Smooth muscle cell (in vitro differentiated cells): ENCODE data around the gene MED8. TPM values are rescaled to one million over a fixed set of nuclear protein-coding genes. Genes with fewer than 3 reads are reported as not detected.
A peak's percentile ranks its signal among the peaks of the same experiment; 100 is the strongest.

Source experiments
- DNase-seq: peaks from one replicate; lab custom pipeline; 2025; ENCODE audit not compliant: unreplicated experiment; lab: John Stamatoyannopoulos, UW
- H2AFZ ChIP-seq: fragments of 200-600 bp; sonication (generic); 2 replicates; pipeline ENCODE4 v1.6.0; 2016; ENCODE audit warnings: antibody characterized with exemption, low read depth, mild to moderate bottlenecking
- H3F3A ChIP-seq: fragments of 200-600 bp; sonication (generic); 2 replicates; pipeline ENCODE4 v1.6.0; 2017; ENCODE audit warnings: antibody characterized with exemption, low read depth
- H3K27ac ChIP-seq: fragments of 200-600 bp; sonication (generic); 2 replicates; pipeline ENCODE4 v1.5.1; 2016; ENCODE audit warnings: low read depth, mild to moderate bottlenecking
- H3K27me3 ChIP-seq: fragments of 200-600 bp; sonication (generic); 2 replicates; pipeline ENCODE4 v1.6.1; 2016; ENCODE audit warnings: low read depth, mild to moderate bottlenecking
- H3K36me3 ChIP-seq: fragments of 200-600 bp; sonication (generic); 2 replicates; pipeline ENCODE4 v1.5.1; 2016; ENCODE audit warnings: low read depth
- H3K4me1 ChIP-seq: fragments of 200-600 bp; sonication (generic); 2 replicates; pipeline ENCODE4 v1.5.1; 2016; ENCODE audit warnings: low read depth
- H3K4me2 ChIP-seq: fragments of 200-600 bp; sonication (generic); 2 replicates; pipeline ENCODE4 v1.6.0; 2016; ENCODE audit warnings: mild to moderate bottlenecking
- H3K4me3 ChIP-seq: fragments of 200-600 bp; sonication (generic); 2 replicates; pipeline ENCODE4 v1.5.1; 2016; ENCODE audit warnings: mild to moderate bottlenecking
- H3K79me2 ChIP-seq: fragments of 200-600 bp; sonication (generic); 2 replicates; pipeline ENCODE4 v1.6.0; 2016; ENCODE audit warnings: low read depth, mild to moderate bottlenecking
- H3K9ac ChIP-seq: fragments of 200-600 bp; sonication (generic); 2 replicates; pipeline ENCODE4 v1.6.0; 2016; ENCODE audit warnings: low read depth
- H3K9me3 ChIP-seq: fragments of 200-600 bp; sonication (generic); replicated peaks from 2 replicates; pipeline ENCODE4 v1.5.1; 2016; ENCODE audit warnings: low read depth
- H4K20me1 ChIP-seq: fragments of 200-600 bp; sonication (generic); 2 replicates; pipeline ENCODE4 v1.6.0; 2016; ENCODE audit warnings: low read depth
- WGBS: methylation state at CpG from one replicate; pipeline ENCODE4 v1.1.7; 2016; ENCODE audit warnings: low lambda C conversion rate; 5-methylcytosine and 5-hydroxymethylcytosine counted together
- polyA plus RNA-seq: library from polyadenylated mRNA; unstranded; fragments of >200 nt; fragmentation: Nextera tagmentation; extraction: Ambion mirVana; gene quantifications from 2 replicates; pipeline ENCODE4 v1.2.1, GENCODE V29; 2016
- total RNA-seq: library from RNA; depleted of rRNA; stranded (reverse); fragments of >200 nt; gene quantifications from 2 replicates; pipeline ENCODE4 v1.2.3, GENCODE V29; 2014
- TF ChIP-seq, protein P1 (sequence below): fragments of 200-600 bp; sonication (generic); IDR thresholded peaks from 2 replicates; pipeline ENCODE4 v1.5.1; 2017; ENCODE audit warnings: borderline replicate concordance, mild to moderate bottlenecking, antibody characterized with exemption; ENCODE audit not compliant: insufficient read depth, poor library complexity, severe bottlenecking

The MED8 gene
- total and polyA plus RNA-seq, 2 experiments from 2014 or later, result 61.4 to 76.3 TPM

DNA sequence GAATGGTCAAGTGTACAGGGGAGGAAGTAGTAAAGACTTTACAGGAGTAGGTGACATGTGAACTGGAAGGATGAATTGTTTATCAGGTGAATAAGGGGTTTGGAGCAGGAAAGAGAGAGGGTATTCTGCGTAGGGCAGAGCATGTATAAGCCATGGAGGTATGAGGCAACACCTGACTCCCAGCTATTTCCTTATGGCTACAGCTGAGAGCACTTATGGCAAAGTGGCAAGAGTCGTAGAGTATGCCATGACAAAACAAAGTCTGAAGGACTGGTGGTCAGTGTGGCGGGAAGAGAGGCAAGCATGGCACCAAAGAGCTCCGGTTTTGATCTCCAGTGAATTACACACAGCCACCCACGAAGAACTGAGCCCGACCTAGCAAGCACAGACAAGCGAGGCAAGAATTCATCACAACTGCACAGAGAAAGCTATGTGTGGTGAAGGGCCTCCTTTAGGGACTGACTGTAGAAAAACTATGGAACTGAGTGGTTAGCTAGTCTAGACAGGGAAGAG lies 12.8 kb downstream of the MED8 start:
- no peaks in the 10 kb centered on the region for H3K79me2 ChIP-seq
- no peaks in the 10 kb centered on the region for H3K9me3 ChIP-seq
- no peaks in the 10 kb centered on the region for H4K20me1 ChIP-seq
- H3K4me3 ChIP-seq, result no peak overlapping the region
- H3K4me2 ChIP-seq, result no peak overlapping the region
- H3K9ac ChIP-seq, result no peak overlapping the region
- no peak overlapping the region for H3K27ac ChIP-seq
- H3K36me3 ChIP-seq, result no peaks in the 10 kb centered on the region
- TF ChIP-seq, protein P1, sequence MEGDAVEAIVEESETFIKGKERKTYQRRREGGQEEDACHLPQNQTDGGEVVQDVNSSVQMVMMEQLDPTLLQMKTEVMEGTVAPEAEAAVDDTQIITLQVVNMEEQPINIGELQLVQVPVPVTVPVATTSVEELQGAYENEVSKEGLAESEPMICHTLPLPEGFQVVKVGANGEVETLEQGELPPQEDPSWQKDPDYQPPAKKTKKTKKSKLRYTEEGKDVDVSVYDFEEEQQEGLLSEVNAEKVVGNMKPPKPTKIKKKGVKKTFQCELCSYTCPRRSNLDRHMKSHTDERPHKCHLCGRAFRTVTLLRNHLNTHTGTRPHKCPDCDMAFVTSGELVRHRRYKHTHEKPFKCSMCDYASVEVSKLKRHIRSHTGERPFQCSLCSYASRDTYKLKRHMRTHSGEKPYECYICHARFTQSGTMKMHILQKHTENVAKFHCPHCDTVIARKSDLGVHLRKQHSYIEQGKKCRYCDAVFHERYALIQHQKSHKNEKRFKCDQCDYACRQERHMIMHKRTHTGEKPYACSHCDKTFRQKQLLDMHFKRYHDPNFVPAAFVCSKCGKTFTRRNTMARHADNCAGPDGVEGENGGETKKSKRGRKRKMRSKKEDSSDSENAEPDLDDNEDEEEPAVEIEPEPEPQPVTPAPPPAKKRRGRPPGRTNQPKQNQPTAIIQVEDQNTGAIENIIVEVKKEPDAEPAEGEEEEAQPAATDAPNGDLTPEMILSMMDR, result no peak
- H3K27me3 ChIP-seq, result no peaks in the 10 kb centered on the region
- H3K4me1 ChIP-seq, result no peaks in the 10 kb centered on the region
- peaks cover 20% of the 10 kb centered on the region for H3F3A ChIP-seq
- no peak overlapping the region for H2AFZ ChIP-seq
- 79% methylated on average over 7 of the region's 7 CpGs for WGBS
- DNase-seq, result no peak

DNA sequence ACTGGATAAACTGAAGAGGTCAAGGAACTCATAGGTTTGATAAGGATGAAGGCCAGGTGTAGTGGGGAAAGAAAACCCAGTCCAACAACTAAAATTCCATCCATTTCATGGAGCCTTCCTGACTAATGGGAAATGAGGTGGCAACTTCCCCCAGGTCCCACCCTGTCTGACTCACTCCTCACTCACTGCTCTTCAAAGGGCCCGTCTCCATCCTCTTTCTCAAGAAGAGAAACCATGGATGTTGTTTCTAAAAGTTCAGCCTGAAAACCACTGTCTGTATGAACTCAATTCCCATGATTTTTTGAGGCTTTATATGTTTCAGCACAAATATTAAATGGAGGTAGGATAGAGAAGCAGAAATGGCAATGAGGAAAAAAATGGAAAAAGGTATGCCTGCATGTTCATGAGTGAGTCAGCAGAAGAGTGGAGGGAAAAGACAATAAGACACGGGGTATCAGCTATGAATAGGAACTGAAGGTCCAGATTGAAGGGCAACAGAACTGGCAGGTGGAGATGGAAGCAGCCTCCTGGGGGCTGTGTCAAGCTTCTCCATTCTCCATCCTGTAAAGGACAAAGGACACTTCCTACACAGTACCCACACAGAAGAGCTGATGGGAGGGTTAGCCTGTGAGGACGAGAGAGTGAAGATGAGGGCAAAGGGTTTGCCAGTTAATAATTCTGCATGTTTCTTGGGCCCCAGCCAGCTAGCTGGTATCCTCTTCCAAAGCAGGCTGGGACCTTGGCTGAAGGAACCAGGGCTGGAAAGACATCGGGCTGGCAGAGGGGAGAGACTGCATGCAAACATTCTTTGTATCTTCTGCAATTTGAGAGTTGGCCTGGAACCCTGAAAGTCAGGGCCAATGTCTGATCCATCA lies 16.3 kb downstream of the MED8 start:
- TF ChIP-seq, protein P1, result no peak
- Histone ChIP-seq H3K27me3 (no peaks in the 10 kb centered on the region), H3K4me3 (no peak overlapping the region), H3K36me3 (no peaks in the 10 kb centered on the region), H3K27ac (peak overlapping the region; percentile 50), H2AFZ (no peak overlapping the region), H3K79me2 (peaks cover 11% of the 10 kb centered on the region), H3F3A (peaks cover 27% of the 10 kb centered on the region), H3K9me3 (no peaks in the 10 kb centered on the region), H3K4me1 (no peaks in the 10 kb centered on the region), H3K4me2 (peak overlapping the region; percentile 34), H4K20me1 (no peaks in the 10 kb centered on the region), H3K9ac (peak overlapping the region; percentile 14)
- 63% methylated on average over 4 of the region's 4 CpGs for WGBS
- DNase-seq, result no peak

DNA sequence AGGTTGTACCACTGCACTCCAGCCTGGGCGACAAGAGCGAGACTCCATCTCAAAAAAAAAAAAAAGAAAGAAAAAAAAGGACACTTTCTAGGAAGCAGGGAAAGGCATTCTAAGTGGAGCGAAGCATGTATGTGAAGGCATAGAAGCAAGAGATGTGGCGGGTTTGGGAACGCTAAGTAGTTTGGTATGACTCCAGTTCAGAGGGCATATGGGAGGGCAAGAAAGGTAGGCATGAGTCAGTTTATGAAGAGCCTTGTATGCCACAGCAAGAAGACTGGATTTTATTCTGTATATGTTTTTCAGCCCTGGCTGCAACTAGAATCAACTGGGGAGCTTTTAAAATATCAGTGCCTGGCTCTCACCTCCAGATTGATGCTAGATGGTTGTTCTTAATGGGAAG lies 17.4 kb downstream of the MED8 start:
- DNase-seq, result no peak
- Histone ChIP-seq H3K27me3 (no peaks in the 10 kb centered on the region), H2AFZ (no peak overlapping the region), H3K9ac (no peak overlapping the region), H3K4me2 (no peak overlapping the region), H3K4me3 (no peak overlapping the region), H3K36me3 (no peaks in the 10 kb centered on the region), H3K79me2 (peaks cover 14% of the 10 kb centered on the region), H3K4me1 (peaks cover under 1% of the 10 kb centered on the region), H3K27ac (peak overlapping the region; percentile 50), H4K20me1 (no peaks in the 10 kb centered on the region), H3F3A (peaks cover 27% of the 10 kb centered on the region), H3K9me3 (no peaks in the 10 kb centered on the region)
- WGBS, result 96% methylated on average over 5 of the region's 5 CpGs
- TF ChIP-seq, protein P1, result no peak
